GM11168 (cell line): ENCODE measurements around the gene CALR3.
"Not testable (repeated sequence)": the region's sequence is repeated elsewhere in the genome, so short reads cannot be mapped to it uniquely, and the experiment has no call there.

Experiments used
- in situ Hi-C: fragments of 300-500 bp; cut with MboI; formaldehyde crosslinking; loops from one replicate; pipeline ENCODE4 v1.12.0; 2022; ENCODE audit warnings: low sequenced_read_pairs; ENCODE audit not compliant: unreplicated experiment

The CALR3 gene

DNA sequence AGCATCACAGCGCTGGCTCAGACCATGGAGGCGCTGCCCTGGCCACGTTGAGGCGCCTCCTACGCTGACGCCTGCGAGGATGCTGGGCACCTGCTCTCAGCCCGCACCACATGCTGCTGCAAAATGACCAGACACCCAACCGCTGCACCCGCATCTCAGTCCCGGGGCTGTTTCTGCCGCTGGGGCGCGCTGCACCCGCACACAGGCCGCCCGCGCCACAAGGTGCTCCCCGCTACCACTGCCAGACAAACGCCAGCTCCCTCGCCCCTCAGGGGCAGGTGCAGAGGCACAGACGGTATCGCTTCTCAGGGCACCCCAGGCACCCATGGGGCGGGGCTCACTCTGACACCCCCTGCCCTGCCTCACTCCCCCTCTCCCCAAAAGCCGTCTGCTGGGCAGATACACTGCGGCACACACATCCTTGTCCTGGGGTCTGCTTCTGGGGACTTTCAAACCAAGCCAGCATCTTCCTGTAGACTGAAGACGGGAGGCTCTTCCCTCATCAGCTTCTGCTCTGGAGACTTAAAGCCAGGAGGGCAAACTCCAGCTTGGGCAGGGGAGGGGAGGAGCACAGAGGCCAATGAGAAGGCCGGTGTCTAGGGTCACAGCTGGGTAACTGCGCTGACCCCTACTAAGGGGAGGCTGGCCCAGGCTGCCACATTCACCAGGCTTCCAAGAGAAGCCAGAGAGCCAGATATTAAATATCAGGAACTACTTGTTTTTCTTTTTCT is 29.9 kb upstream of the CALR3 start:
- in situ Hi-C loops: no loop called here

DNA sequence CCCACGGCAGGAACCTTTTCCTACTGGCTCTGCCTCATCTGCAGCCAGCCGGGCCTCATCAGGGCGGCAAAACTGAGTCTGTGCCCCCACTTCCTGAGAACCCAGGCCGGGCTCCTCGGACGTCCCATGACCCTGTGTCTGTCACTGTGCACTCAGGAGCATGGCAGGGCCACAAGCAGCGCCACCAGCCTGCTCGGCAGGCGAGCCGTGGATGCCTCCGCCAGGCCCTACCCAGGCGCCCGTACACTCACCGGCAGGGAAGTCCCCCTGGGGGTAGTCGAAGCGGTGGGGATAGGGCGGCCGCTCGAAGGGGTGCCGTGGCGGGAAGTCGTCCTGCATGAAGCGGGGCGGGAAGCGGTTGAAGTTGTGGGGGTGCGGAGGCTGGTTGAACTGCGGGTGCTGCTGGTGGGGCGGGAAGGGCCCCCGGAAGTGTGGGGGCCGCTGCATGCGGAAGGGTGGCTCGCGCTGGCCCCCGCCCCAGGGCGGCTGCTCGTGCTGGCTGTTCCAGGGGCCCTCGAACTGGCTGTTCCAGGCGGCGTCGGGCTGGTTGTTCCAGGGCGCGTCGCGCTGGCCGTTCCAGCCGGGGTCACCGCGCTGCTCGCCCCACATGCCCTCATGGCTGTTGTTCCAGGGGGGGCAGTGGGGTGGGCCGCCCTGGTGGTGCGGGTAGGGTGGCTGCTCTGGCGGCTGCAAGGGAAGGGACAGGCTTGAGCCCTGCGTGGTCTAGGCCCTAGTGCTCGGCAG is 29.2 kb upstream of the CALR3 start:
- in situ Hi-C loops: no loop called here

GRCh38 chr19:16522559-16523377 is 26.8 kb upstream of the CALR3 start:
- in situ Hi-C loops: no loop called here

DNA sequence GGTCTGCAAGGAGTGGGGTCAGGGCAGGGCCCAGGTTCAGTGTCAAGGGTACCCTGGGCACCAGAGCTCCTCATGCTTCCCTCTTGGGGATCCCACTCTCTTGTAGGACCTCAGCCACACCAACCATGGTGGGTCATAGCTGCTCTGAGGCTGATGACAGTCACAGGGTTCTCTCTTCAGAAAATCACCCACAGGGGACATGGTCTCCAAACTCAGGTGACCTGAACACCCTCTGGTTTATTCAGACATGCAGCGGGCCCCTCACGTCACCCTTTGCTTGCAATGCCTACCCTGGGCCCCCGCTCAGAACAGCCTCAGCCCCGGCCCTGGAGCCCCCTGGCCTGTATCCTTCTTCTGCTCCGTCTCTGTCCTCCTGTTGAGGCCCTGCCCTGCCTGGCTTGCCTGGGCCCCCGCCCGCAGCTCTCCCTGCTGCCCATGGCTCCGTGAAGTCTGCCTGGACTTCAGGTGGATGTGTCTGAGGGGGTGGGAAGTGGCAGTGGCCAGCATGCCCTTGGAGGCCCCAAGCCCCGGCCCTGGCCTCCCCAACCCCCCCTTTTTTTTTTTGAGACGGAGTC is 25.8 kb upstream of the CALR3 start:
- in situ Hi-C loops: no loop called here

DNA sequence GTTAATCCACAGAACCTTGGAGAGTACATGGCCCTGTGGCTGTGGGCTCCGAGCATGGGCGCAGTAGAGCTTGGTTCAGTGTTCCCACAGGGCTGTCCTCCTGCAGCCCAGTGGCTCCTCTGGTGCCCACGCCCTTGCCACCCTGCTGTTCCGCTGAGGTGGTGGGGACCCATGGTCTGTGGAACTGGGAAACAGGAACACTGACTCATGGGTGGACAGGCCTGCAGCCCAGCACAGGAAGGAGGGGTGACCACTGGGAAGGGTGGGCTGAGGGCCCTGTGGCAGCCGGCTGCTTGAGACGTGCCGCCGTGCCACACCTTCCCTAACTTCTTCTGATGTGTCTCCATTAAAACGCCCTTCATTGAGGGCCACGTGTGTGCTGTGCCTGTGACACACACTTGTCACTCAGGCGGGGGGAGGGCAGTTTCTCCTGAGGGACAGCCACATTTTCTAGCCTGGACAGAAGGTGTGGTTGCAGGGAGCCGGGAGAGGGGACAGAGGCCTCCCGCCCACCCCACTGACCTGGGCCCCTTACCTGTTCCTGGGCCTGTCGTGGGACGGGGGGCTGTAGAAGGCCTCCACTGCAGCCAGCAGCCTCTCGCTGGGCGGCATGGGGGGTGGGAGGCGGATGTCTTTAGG is 25.1 kb upstream of the CALR3 start:
- in situ Hi-C loops: no loop called here

DNA sequence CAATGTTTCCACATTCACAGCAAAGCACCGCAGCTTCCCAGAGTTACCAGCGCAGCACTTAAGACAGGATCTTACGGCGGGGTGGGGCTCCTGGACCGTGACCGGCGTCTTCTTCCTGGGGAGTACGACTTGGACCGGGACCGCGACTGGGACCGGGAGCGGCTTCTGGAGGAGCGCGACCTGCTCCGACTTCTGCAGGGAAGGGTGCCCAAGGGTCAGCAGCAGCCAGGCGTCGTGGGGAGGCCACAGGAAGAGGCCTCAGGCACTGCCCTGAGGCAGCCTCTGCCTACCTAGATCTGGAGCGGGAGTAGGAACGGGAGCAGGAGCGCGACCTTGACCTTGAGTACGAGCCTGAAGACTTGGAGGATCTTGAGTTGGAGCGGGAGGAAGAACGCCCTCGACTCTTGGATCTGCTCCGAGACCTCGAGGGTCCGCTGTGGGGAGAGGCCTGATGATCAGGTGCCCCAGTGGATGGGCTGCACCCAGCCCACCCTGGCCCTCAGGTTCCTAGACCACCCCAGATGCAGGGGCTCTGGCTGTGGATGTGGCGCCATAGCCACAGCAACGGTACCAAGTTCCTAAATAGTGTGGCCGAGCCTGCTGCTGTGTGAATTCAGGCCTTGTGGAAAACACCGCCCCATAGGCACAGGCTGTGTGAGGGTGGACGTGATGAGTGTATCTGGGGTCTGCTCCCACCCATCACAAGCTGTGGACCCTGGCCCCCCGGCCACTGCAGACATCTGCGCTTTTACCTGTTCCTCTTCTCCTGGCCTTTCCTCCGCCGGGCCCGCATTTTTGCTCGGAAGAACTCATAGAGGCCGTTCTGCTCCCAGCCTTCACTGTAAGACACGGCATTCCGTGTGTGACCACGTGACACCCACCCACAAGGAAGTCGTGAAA is 24.4 kb upstream of the CALR3 start:
- in situ Hi-C loops: no loop called here

DNA sequence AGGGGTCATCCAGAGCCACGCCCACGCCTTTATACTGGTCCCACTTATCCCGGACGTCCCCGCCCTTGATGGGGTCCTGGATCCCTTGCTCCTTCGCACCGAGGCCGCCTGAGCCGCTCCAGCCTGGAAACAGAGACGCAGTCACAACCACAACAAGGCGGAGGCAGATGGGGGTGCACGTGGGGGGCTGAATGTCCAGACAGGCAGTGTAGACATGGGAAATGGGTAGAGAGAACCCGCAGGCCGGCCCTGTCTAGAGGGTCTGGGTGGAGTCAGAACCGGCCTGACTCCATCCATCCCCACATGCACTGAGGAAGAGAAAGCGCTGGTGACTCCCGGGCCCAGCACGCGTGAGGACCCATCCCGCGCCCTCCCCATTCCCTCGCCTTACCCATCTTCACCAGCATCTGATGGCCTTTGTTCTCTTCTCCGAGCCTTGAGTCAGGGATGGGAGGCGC is 23.3 kb upstream of the CALR3 start:
- in situ Hi-C loops: no loop called here

DNA sequence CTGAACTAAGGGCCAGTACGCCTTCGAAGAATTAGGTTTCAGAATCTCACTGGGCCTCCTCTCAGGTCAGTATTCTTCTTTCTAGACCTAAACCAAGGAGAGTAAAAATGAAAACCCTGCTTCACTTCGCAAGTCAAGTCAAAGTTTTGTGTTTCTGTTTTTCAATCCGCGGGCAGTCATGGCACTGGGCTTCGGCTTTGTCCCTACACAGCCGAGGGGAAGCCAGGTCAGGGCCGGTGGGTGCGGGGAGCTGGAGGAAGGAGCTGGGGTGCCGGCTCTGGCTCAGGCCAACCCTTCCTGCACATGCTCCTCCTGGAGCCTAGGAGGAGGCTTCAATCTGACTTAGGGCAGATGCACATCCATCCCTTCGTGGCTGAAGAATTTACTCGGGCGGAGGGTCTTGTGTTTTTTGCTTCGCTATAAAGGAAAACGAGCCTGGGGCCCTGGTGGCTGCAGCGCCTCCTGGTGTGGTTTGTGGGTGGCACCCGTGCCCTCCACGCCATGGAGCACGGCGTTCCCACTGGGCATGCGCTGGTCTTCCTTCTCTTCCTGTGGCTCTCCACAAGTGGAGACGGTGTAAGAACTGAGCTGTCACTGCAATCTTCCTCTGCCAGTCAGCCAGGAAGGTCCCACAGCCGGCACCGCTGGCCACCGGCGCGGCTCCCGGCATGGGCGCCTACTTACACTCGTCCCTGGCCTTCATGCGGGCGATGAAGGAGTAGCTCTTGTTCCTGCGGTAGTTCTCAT is 22.7 kb upstream of the CALR3 start:
- in situ Hi-C loops: no loop called here

- in situ Hi-C loops: no loop called here
Measured at GRCh38 chr19:16518061-16518460, 22.1 kb upstream of the CALR3 start.

DNA sequence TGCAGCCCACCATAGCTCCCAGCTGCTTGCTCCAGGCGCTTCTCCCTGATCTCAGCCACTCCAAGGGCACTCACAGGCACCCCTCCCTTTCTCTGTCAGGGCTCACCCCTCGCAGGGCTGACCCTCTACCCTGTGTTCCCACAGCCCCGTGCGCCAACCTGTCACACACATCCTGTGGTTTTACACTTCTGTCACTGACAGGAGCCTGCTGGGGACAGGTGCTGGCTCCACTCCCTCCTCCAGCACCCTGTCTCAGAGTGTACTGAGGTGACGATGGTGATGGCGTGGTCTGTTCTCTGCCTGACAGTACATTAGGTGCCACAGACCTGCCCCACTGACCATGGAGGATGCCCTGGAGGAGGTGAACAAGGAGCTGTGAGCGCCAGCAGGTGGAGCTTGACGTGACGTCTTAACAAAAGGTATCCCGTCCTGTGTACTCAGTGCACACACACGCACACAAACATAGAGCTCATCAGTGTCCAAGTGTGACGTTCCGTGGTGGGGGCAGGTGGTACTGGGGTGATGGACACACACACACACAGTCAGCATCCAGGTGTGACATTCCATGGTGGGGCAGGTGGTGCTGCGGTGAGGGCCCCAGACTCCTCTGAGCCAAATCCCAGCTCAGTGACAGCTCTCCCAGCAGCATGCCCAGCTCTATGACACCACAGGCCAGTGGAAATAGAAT is 21.1 kb upstream of the CALR3 start:
- in situ Hi-C loops: no loop called here

DNA sequence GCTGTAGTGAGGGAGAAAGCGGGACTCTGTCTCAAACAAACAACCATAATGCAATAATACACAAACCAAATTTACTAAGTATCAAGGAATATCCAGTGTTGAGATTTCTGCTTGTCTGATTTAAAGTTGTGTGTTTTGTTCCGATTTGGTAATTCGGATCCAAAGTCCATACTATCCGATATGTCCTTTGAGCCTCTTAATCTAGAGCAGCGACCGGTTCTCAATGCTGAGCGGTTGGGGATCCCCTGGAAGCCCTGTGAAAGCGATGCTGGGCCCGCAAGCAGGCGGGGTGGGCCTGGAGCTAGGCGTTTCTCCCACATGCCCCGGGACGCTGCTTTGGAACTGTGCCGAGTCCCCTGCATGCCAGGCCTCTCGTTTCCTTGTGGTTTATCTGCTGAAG is 20.4 kb upstream of the CALR3 start:
- in situ Hi-C loops: no loop called here

- in situ Hi-C loops: no loop called here
Measured at GRCh38 chr19:16514383-16515019, 18.5 kb upstream of the CALR3 start.

DNA sequence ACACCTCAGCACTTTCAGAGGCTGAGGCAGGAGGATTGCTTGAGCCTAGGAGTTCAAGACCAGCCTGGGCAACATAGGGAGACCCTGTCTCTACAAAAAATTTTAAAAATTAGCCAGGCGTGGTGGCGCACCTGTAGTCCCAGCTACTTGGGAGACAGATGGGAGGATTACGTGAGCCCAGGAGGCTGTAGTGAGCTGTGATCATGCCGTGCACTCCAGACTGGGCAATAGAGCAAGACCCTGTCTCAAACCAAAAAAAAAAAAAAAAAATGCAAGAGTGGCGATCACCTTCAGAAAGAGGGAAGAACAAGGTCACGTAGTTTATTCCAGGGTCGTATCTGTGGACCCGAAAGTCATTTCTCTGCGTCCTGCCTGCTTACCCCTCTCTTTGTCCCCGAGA is 16.6 kb upstream of the CALR3 start:
- in situ Hi-C loops: not testable (repeated sequence)

- in situ Hi-C loops: no loop called here
Measured at GRCh38 chr19:16509141-16510061, 13.4 kb upstream of the CALR3 start.

GRCh38 chr19:16508546-16508945 is 12.6 kb upstream of the CALR3 start:
- in situ Hi-C loops: no loop called here

- in situ Hi-C loops: no loop called here
Measured at GRCh38 chr19:16506961-16507360, 11.0 kb upstream of the CALR3 start.
